Astrocyte (in vitro differentiated cells and primary cell): ENCODE results near the gene TUNAR. TPM values are rescaled to one million over a fixed set of nuclear protein-coding genes. Genes with fewer than 3 reads are reported as not detected.

Experiments
- DNase-seq: peaks from one replicate; pipeline ENCODE4 v3.0.0-alpha.2; 2010; ENCODE audit warnings: low read depth
- FAIRE-seq: peaks from 2 replicates; lab custom pipeline; 2011; peaks lifted over from hg19 to GRCh38; lab: Jason Lieb, UNC
- H2AFZ ChIP-seq: 2 replicates; pipeline ENCODE4 v1.6.0; 2012; ENCODE audit warnings: low read depth, low read length, inconsistent platforms
- H3K27ac ChIP-seq: 2 replicates; pipeline ENCODE4 v1.5.1; 2011; ENCODE audit warnings: low read depth, low read length, inconsistent platforms
- H3K27me3 ChIP-seq: 2 replicates; pipeline ENCODE4 v1.6.0; 2011; ENCODE audit warnings: low read length, inconsistent platforms; ENCODE audit not compliant: insufficient read depth
- H3K36me3 ChIP-seq: 2 replicates; pipeline ENCODE4 v1.5.1; 2011; ENCODE audit warnings: low read length, inconsistent platforms; ENCODE audit not compliant: insufficient read depth
- H3K4me1 ChIP-seq: 2 replicates; pipeline ENCODE4 v1.5.1; 2011; ENCODE audit warnings: low read length, inconsistent platforms; ENCODE audit not compliant: insufficient read depth
- H3K4me2 ChIP-seq: 2 replicates; pipeline ENCODE4 v1.6.0; 2012; ENCODE audit warnings: low read length, inconsistent platforms
- H3K4me3 ChIP-seq: 2 replicates; pipeline ENCODE4 v1.5.1; 2011; ENCODE audit warnings: low read depth, mild to moderate bottlenecking, low read length, inconsistent platforms; ENCODE audit not compliant: insufficient read depth
- H3K79me2 ChIP-seq: 2 replicates; pipeline ENCODE4 v1.6.0; 2012; ENCODE audit warnings: mild to moderate bottlenecking, low read length, inconsistent platforms; ENCODE audit not compliant: insufficient read depth
- H3K9ac ChIP-seq: 2 replicates; pipeline ENCODE4 v1.6.0; 2012; ENCODE audit warnings: mild to moderate bottlenecking, low read length, inconsistent platforms
- H3K9me3 ChIP-seq: 2 replicates; pipeline ENCODE4 v1.5.1; 2012; ENCODE audit warnings: low read depth, mild to moderate bottlenecking, low read length, inconsistent platforms; ENCODE audit not compliant: insufficient read depth
- H4K20me1 ChIP-seq: 2 replicates; pipeline ENCODE4 v1.6.0; 2012; ENCODE audit warnings: low read length, inconsistent platforms; ENCODE audit not compliant: insufficient read depth
- H3K27ac Mint-ChIP-seq: one replicate; pipeline ENCODE4 v1.8.0; 2021; ENCODE audit warnings: mild to moderate bottlenecking, mixed read lengths; ENCODE audit not compliant: unreplicated experiment
- H3K27me3 Mint-ChIP-seq: one replicate; pipeline ENCODE4 v1.8.0; 2021; ENCODE audit warnings: low read depth, mixed read lengths; ENCODE audit not compliant: unreplicated experiment
- H3K36me3 Mint-ChIP-seq: one replicate; pipeline ENCODE4 v1.8.0; 2021; ENCODE audit warnings: low read depth, mixed read lengths; ENCODE audit not compliant: unreplicated experiment
- H3K4me1 Mint-ChIP-seq: one replicate; pipeline ENCODE4 v1.8.0; 2021; ENCODE audit warnings: low read depth, mixed read lengths; ENCODE audit not compliant: unreplicated experiment
- H3K4me3 Mint-ChIP-seq: one replicate; pipeline ENCODE4 v1.8.0; 2021; ENCODE audit warnings: mild to moderate bottlenecking, moderate library complexity, mixed read lengths; ENCODE audit not compliant: unreplicated experiment
- H3K9me3 Mint-ChIP-seq: one replicate; pipeline ENCODE4 v1.8.0; 2021; ENCODE audit warnings: mild to moderate bottlenecking, mixed read lengths; ENCODE audit not compliant: unreplicated experiment
- EZH2 ChIP-seq: IDR thresholded peaks from 2 replicates; pipeline ENCODE4 v1.6.1; 2012; ENCODE audit warnings: mild to moderate bottlenecking, low read length, inconsistent platforms; ENCODE audit not compliant: insufficient read depth
- total RNA-seq: library from RNA; stranded (reverse); gene quantifications from 2 replicates; pipeline ENCODE4 v1.2.1, GENCODE V29; 2021
- TF ChIP-seq, protein P1 (sequence below): IDR thresholded peaks from 2 replicates; pipeline ENCODE4 v1.5.1; 2011; ENCODE audit warnings: low read depth, mild to moderate bottlenecking, inconsistent platforms, low read length, moderate library complexity; ENCODE audit not compliant: insufficient read depth

Gene TUNAR
- total RNA-seq, 1 donor from 2014 or later = 1.0 TPM

GRCh38 chr14:95903616-95904107 is 27.0 kb downstream of the TUNAR start:
- H2AFZ ChIP-seq = no peak overlapping the region
- Mint-ChIP-seq H3K27ac (no peak overlapping the region), H3K9me3 (no peaks in the 10 kb centered on the region), H3K27me3 (peaks cover 14% of the 10 kb centered on the region), H3K4me1 (peaks cover 7% of the 10 kb centered on the region), H3K36me3 (no peaks in the 10 kb centered on the region), H3K4me3 (no peak overlapping the region)
- no peaks in the 10 kb centered on the region for H3K79me2 ChIP-seq
- TF ChIP-seq, protein P1, sequence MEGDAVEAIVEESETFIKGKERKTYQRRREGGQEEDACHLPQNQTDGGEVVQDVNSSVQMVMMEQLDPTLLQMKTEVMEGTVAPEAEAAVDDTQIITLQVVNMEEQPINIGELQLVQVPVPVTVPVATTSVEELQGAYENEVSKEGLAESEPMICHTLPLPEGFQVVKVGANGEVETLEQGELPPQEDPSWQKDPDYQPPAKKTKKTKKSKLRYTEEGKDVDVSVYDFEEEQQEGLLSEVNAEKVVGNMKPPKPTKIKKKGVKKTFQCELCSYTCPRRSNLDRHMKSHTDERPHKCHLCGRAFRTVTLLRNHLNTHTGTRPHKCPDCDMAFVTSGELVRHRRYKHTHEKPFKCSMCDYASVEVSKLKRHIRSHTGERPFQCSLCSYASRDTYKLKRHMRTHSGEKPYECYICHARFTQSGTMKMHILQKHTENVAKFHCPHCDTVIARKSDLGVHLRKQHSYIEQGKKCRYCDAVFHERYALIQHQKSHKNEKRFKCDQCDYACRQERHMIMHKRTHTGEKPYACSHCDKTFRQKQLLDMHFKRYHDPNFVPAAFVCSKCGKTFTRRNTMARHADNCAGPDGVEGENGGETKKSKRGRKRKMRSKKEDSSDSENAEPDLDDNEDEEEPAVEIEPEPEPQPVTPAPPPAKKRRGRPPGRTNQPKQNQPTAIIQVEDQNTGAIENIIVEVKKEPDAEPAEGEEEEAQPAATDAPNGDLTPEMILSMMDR = no peak
- no peak for TF ChIP-seq EZH2
- H3K4me2 ChIP-seq = no peak overlapping the region
- H3K4me3 ChIP-seq = no peak overlapping the region
- peaks cover 4% of the 10 kb centered on the region for H3K4me1 ChIP-seq
- H3K27ac ChIP-seq = no peak overlapping the region
- no peak overlapping the region for H3K9ac ChIP-seq
- DNase-seq (no peak), FAIRE-seq (no peak)
- H4K20me1 ChIP-seq = no peaks in the 10 kb centered on the region
- H3K36me3 ChIP-seq = no peaks in the 10 kb centered on the region
- H3K9me3 ChIP-seq = peaks cover 5% of the 10 kb centered on the region
- H3K27me3 ChIP-seq = no peaks in the 10 kb centered on the region

DNA sequence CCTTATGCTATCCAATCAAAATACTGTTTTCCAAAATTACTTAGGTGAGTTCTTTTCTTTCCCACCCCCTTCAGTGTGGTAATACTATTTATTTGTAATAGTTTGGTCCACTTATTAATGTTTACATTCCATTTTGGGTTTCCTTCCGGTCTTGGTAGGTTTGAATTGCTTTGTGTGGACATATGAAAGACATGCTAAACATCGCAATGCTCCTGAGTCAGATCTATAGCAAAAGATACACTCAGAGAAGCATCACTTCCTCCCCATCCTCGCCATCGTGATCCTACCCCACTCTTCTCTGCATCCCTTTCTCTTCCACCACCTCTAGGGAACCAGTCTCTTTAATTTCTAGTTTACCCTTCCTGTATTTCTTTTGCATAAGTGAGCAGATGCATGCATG is 30.0 kb downstream of the TUNAR start:
- H3K27me3 Mint-ChIP-seq = peaks cover 6% of the 10 kb centered on the region
- H4K20me1 ChIP-seq = no peaks in the 10 kb centered on the region
- peaks cover 13% of the 10 kb centered on the region for H3K4me1 Mint-ChIP-seq
- H3K27ac ChIP-seq = no peak overlapping the region
- peaks cover 2% of the 10 kb centered on the region for H3K9me3 Mint-ChIP-seq
- H3K27me3 ChIP-seq = no peaks in the 10 kb centered on the region
- FAIRE-seq (no peak), DNase-seq (no peak)
- TF ChIP-seq, protein P1 = no peak
- no peak for TF ChIP-seq EZH2
- H3K4me1 ChIP-seq = no peaks in the 10 kb centered on the region
- H3K4me2 ChIP-seq = no peak overlapping the region
- no peaks in the 10 kb centered on the region for H3K9me3 ChIP-seq
- no peak overlapping the region for H3K4me3 ChIP-seq
- no peaks in the 10 kb centered on the region for H3K36me3 Mint-ChIP-seq
- no peak overlapping the region for H3K27ac Mint-ChIP-seq
- no peaks in the 10 kb centered on the region for H3K79me2 ChIP-seq
- no peak overlapping the region for H3K9ac ChIP-seq
- H3K36me3 ChIP-seq = no peaks in the 10 kb centered on the region
- no peak overlapping the region for H2AFZ ChIP-seq
- H3K4me3 Mint-ChIP-seq = no peak overlapping the region

GRCh38 chr14:95910628-95911027 is 34.0 kb downstream of the TUNAR start:
- Histone ChIP-seq H3K9ac (no peak overlapping the region), H3K4me1 (no peaks in the 10 kb centered on the region), H3K36me3 (no peaks in the 10 kb centered on the region), H2AFZ (no peak overlapping the region), H3K9me3 (no peaks in the 10 kb centered on the region), H3K79me2 (no peaks in the 10 kb centered on the region), H3K27ac (no peak overlapping the region), H3K4me2 (no peak overlapping the region), H4K20me1 (no peaks in the 10 kb centered on the region), H3K27me3 (no peaks in the 10 kb centered on the region), H3K4me3 (no peak overlapping the region)
- no peaks in the 10 kb centered on the region for H3K36me3 Mint-ChIP-seq
- FAIRE-seq (no peak), DNase-seq (no peak)
- H3K9me3 Mint-ChIP-seq = peaks cover 2% of the 10 kb centered on the region
- TF ChIP-seq, protein P1 = no peak
- TF ChIP-seq EZH2 = no peak
- no peak overlapping the region for H3K4me3 Mint-ChIP-seq
- peaks cover 10% of the 10 kb centered on the region for H3K4me1 Mint-ChIP-seq
- no peak overlapping the region for H3K27ac Mint-ChIP-seq
- peaks cover 11% of the 10 kb centered on the region for H3K27me3 Mint-ChIP-seq
